Gastroesophageal sphincter (tissue), 4 donors: ENCODE results near the gene RHBG. TPM values are rescaled to one million over a fixed set of nuclear protein-coding genes. Genes with fewer than 3 reads are reported as not detected.

Source experiments
- ATAC-seq: fragments of 150-250 bp; one replicate; pipeline ENCODE4 v1.9.1; 2016; ENCODE audit warnings: mild to moderate bottlenecking, moderate library complexity
- H3K27ac ChIP-seq, 4 donors: fragments of 200-600 bp; sonication (generic) in 3 of 4; 1 replicate in 3 of 4; 2 replicates in 1 of 4; pipeline ENCODE4 v1.5.1; 2016 to 2019
- H3K27me3 ChIP-seq: fragments of 200-600 bp; sonication (generic); one replicate; pipeline ENCODE4 v1.5.1; 2019
- H3K36me3 ChIP-seq, 2 donors: fragments of 200-600 bp; sonication (generic); one replicate each; pipeline ENCODE4 v1.5.1; 2019; ENCODE audit warnings: control low read depth in 1 of 2
- H3K4me1 ChIP-seq, 3 donors: fragments of 200-600 bp; sonication (generic); 1 replicate in 2 of 3; 2 replicates in 1 of 3; pipeline ENCODE4 v1.5.1; 2016 to 2019; ENCODE audit warnings: control low read depth in 2 of 3
- H3K4me3 ChIP-seq, 2 donors: fragments of 200-600 bp; sonication (generic); one replicate each; pipeline ENCODE4 v1.5.1; 2019; ENCODE audit warnings: mild to moderate bottlenecking in 1 of 2, moderate library complexity in 1 of 2
- H3K9me3 ChIP-seq, 3 donors: fragments of 200-600 bp; sonication (generic); one replicate each; pipeline ENCODE4 v1.5.1; 2017 to 2019; ENCODE audit warnings: control low read depth in 2 of 3
- EP300 ChIP-seq: sonication (generic); formaldehyde crosslinking; IDR thresholded peaks from one replicate; pipeline ENCODE4 v1.6.1; 2017; ENCODE audit warnings: antibody characterized with exemption, mild to moderate bottlenecking
- POLR2A ChIP-seq, 2 donors: fragments of 450-650 bp; IDR thresholded peaks; one replicate each; pipeline ENCODE4 v1.6.1; 2017; ENCODE audit warnings: antibody characterized with exemption in 2 of 2, mild to moderate bottlenecking in 2 of 2, moderate library complexity in 1 of 2
- POLR2AphosphoS5 ChIP-seq: sonication (generic); formaldehyde crosslinking; IDR thresholded peaks from one replicate; pipeline ENCODE4 v1.6.1; 2017; ENCODE audit warnings: antibody characterized with exemption
- WGBS, 2 donors: methylation state at CpG; one replicate each; pipeline ENCODE4 v1.1.5; 2018; ENCODE audit warnings: low coverage in 1 of 2; 5-methylcytosine and 5-hydroxymethylcytosine counted together
- total RNA-seq, 4 donors: library from RNA; depleted of rRNA; stranded (reverse); fragments of >200 nt; gene quantifications; one replicate each; pipeline ENCODE4 v1.1.0, GENCODE V29; 2016
- TF ChIP-seq, protein P1 (sequence below), 4 experiments: fragments of 200-600 bp in 2 of 4; fragments of 450-650 bp in 2 of 4; sonication (generic) in 1 of 4; IDR thresholded peaks; one replicate each; pipeline ENCODE4 v1.5.1; 2017 to 2019; ENCODE audit warnings: antibody characterized with exemption in 4 of 4, mild to moderate bottlenecking in 2 of 4, moderate library complexity in 2 of 4

Gene RHBG
- total RNA-seq, 4 donors from 2014 or later = not detected

DNA sequence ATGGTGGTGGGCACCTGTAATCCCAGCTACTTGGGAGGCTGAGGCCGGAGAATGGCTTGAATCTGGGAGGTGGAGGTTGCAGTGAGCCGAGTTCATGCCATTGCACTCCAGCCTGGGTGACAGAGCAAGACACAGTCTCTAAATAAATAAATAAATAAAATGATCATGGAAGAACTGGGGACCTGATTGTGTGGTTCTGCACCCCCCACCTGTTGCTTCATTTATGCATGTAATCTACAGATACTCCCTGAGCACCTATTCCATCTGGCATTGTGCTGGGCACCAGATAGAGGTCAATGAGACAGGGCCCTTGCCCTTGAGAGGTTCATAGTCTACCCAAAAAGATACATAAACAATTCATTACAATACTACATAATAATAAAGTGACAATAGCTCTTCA is 11.0 kb upstream of the RHBG start:
- H3K36me3 ChIP-seq = no peaks in the 10 kb centered on the region
- H3K9me3 ChIP-seq = no peaks in the 10 kb centered on the region
- H3K27ac ChIP-seq = no peak overlapping the region
- peaks cover 57% of the 10 kb centered on the region for H3K27me3 ChIP-seq
- TF ChIP-seq, protein P1, sequence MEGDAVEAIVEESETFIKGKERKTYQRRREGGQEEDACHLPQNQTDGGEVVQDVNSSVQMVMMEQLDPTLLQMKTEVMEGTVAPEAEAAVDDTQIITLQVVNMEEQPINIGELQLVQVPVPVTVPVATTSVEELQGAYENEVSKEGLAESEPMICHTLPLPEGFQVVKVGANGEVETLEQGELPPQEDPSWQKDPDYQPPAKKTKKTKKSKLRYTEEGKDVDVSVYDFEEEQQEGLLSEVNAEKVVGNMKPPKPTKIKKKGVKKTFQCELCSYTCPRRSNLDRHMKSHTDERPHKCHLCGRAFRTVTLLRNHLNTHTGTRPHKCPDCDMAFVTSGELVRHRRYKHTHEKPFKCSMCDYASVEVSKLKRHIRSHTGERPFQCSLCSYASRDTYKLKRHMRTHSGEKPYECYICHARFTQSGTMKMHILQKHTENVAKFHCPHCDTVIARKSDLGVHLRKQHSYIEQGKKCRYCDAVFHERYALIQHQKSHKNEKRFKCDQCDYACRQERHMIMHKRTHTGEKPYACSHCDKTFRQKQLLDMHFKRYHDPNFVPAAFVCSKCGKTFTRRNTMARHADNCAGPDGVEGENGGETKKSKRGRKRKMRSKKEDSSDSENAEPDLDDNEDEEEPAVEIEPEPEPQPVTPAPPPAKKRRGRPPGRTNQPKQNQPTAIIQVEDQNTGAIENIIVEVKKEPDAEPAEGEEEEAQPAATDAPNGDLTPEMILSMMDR (IDR thresholded peaks at IDR 0.05) = no peak
- TF ChIP-seq POLR2AphosphoS5 = no peak
- TF ChIP-seq EP300 = no peak
- no peak for TF ChIP-seq POLR2A (IDR thresholded peaks at IDR 0.05)
- no peak for ATAC-seq
- no peak overlapping the region for H3K4me3 ChIP-seq
- 86 to 90% methylated on average over 2 of the region's 2 CpGs for WGBS, 2 donors
- peaks cover 0 to 4% (median 0%) of the 10 kb centered on the region in 3 donors for H3K4me1 ChIP-seq

DNA sequence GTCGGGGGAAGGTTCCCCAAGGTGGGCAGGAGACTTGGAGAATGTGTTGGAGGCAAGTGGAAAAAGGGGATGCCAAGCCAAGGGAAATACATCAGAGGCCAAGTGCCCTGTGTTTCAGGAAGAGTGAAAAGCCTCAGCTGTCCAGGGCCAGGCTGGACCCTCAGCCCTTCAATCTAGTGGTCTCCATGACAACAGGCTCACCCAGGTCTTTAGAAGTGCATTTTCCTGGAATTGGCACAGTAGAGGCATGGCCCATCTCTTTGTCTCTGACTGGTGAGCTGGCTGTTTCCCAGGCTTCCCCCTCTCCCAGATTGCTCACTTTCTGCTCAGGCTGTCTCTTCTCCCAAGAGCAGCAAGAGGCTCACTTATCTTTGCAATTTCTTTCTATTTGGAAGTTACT is 10.4 kb upstream of the RHBG start:
- peaks cover 0 to 4% (median 0%) of the 10 kb centered on the region in 3 donors for H3K4me1 ChIP-seq
- TF ChIP-seq POLR2AphosphoS5 = no peak
- no peak for TF ChIP-seq EP300
- TF ChIP-seq POLR2A (IDR thresholded peaks at IDR 0.05) = no peak
- no peak overlapping the region for H3K4me3 ChIP-seq
- no peak overlapping the region for H3K27ac ChIP-seq
- WGBS, 2 donors = 88% methylated on average over 1 of the region's 1 CpG; no CpG with 5 or more reads in 1 of the 2 donors
- peaks cover 60% of the 10 kb centered on the region for H3K27me3 ChIP-seq
- no peak for ATAC-seq
- H3K9me3 ChIP-seq = no peaks in the 10 kb centered on the region
- H3K36me3 ChIP-seq = no peaks in the 10 kb centered on the region

DNA sequence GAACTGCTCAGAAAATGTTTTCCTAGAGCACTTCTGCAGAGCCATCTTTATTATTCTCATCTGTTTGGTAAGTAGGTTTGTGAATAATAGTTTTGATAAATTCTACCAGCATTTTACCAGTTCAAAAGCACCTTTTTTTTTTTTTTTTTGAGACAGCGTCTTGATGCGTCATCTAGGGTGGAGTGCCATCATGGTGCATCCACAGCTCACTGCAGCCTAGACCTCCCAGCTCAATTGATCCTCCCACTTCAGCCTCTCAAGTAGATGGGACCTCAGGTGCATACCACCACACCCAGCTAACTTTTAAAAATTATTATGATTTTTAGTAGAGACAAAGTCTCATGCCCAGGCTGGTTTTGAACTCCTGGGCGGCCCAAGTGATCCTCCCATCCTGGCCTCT is 9.8 kb upstream of the RHBG start:
- 96 to 100% methylated on average over 2 to 3 of the region's 3 CpGs for WGBS, 2 donors
- ATAC-seq = no peak
- Histone ChIP-seq H3K27ac (no peak overlapping the region), H3K27me3 (peaks cover 66% of the 10 kb centered on the region), H3K36me3 (no peaks in the 10 kb centered on the region), H3K9me3 (no peaks in the 10 kb centered on the region), H3K4me3 (no peak overlapping the region), H3K4me1 (peaks cover 0 to 4% (median 0%) of the 10 kb centered on the region in 3 donors)
- TF ChIP-seq POLR2A (IDR thresholded peaks at IDR 0.05) (no peak), EP300 (no peak), POLR2AphosphoS5 (no peak)
- TF ChIP-seq, protein P1 (IDR thresholded peaks at IDR 0.05) = no peak

DNA sequence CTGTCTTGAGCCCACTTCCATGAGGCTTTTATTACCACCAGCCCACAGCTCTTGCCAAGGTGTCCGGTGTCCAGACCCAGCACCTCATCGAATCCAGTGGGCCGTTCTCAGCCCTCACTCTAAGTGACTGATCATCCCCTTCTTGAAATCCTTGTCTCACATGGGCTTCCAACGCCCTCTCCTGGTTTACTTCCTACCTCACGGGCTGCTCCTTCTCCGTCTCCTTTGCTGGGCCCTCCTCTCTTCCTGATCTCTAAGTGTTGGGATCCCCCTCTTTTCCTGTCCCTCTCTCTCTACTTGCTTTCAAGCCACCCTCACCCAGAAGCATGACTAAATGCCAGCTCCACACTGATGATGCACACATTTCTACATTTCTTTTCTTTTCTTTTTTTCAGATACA is 9.0 kb upstream of the RHBG start:
- H3K4me3 ChIP-seq = no peak overlapping the region
- peaks cover 71% of the 10 kb centered on the region for H3K27me3 ChIP-seq
- no peaks in the 10 kb centered on the region for H3K36me3 ChIP-seq
- ATAC-seq = no peak
- no peaks in the 10 kb centered on the region for H3K9me3 ChIP-seq
- H3K27ac ChIP-seq = no peak overlapping the region
- TF ChIP-seq, protein P1 (IDR thresholded peaks at IDR 0.05) = no peak
- no peak for TF ChIP-seq POLR2AphosphoS5
- peaks cover 0 to 4% (median 0%) of the 10 kb centered on the region in 3 donors for H3K4me1 ChIP-seq
- WGBS, 2 donors = 29 to 31% methylated on average over 6 of the region's 6 CpGs

DNA sequence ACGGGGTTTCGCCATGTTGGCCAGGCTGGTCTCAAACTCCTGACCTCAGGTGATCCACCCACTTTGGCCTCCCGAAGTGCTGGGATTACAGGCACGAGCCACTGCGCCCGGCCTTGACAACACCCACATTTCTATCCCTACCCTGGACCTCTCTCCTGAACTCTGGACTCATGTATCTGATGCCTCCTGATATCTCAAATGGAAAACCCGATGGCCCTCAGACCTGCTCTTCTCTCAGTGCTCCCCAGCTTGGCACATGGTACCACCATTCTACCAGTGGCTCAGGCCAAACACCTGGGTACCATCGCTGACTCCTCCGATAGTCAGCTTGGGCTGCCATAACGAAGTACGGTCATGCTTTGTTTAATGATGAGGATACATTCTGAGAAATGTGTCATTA is 8.5 kb upstream of the RHBG start:
- WGBS, 2 donors = 88 to 91% methylated on average over 6 to 9 of the region's 11 CpGs
- Histone ChIP-seq H3K9me3 (no peaks in the 10 kb centered on the region), H3K4me3 (no peak overlapping the region), H3K27me3 (peaks cover 71% of the 10 kb centered on the region), H3K4me1 (peaks cover 0 to 4% (median 0%) of the 10 kb centered on the region in 3 donors), H3K27ac (no peak overlapping the region), H3K36me3 (no peaks in the 10 kb centered on the region)
- TF ChIP-seq, protein P1 (IDR thresholded peaks at IDR 0.05) = no peak
- TF ChIP-seq EP300 = no peak
- no peak for TF ChIP-seq POLR2A (IDR thresholded peaks at IDR 0.05)
- TF ChIP-seq POLR2AphosphoS5 = no peak
- no peak for ATAC-seq
